ENCODE results near the gene TBCC.

The TBCC gene

GRCh38 chr6:42696526-42697267, 49.2 kb downstream of the TBCC start:
- no peak for TF ChIP-seq CTCF (IDR thresholded peaks at IDR 0.05; ENCODE audit: low read depth, low read length)
- DNase-seq (ENCODE audit: low read depth in 2 of 2), result peak; percentile 65 to 80

GRCh38 chr6:42694586-42694985, 51.3 kb downstream of the TBCC start:
- no peak overlapping the region for H3K4me3 ChIP-seq (replicated peaks in 1 of 2; ENCODE audit: low read depth in 2 of 2, low read length in 2 of 2)
- DNase-seq (ENCODE audit: low read depth in 2 of 2), result peak; percentile 78 to 90
- no peak for TF ChIP-seq CTCF (IDR thresholded peaks at IDR 0.05; ENCODE audit: low read depth, low read length)

More at GRCh38 chr6:42696526-42697267, 49.2 kb downstream of the TBCC start:
- no peak overlapping the region for H3K4me3 ChIP-seq (replicated peaks in 1 of 2; ENCODE audit: low read depth in 2 of 2, low read length in 2 of 2)

Data from cardiac fibroblast (primary cell).